A549 (cell line): ENCODE measurements around the gene PHYHIPL.

ENCODE experiments used
- HDAC2 ChIP-seq: fragments of 200-600 bp; sonication (generic); IDR thresholded peaks from 2 replicates; pipeline ENCODE4 v1.6.1; 2016
- MYC ChIP-seq: IDR thresholded peaks from 2 replicates; pipeline ENCODE4 v1.6.1; 2012; ENCODE audit warnings: mild to moderate bottlenecking, inconsistent platforms, low read length, improper control_type of control experiment, borderline replicate concordance
- POLR2A ChIP-seq: IDR thresholded peaks from 2 replicates; pipeline ENCODE4 v1.6.1; 2012; ENCODE audit warnings: mild to moderate bottlenecking, low read length
- REST ChIP-seq: fragments of 200-600 bp; sonication (generic); IDR thresholded peaks from 2 replicates; pipeline ENCODE4 v1.6.1; 2016; ENCODE audit warnings: antibody characterized with exemption, mild to moderate bottlenecking, moderate library complexity
- RNF2 ChIP-seq: fragments of 200-600 bp; sonication (generic); IDR thresholded peaks from 2 replicates; pipeline ENCODE4 v1.6.1; 2016; ENCODE audit warnings: low read depth, mild to moderate bottlenecking, antibody characterized with exemption, moderate library complexity, borderline replicate concordance
- SMC3 ChIP-seq: fragments of >200 bp; sonication (Bioruptor Twin); formaldehyde crosslinking; IDR thresholded peaks from 3 replicates; pipeline ENCODE4 v1.6.1; 2018; ENCODE audit warnings: inconsistent platforms
- TF ChIP-seq, protein P1 (sequence below): fragments of >200 bp; sonication (Bioruptor Twin); formaldehyde crosslinking; IDR thresholded peaks from 3 replicates; pipeline ENCODE4 v1.5.1; 2016

- TF ChIP-seq, protein P1, sequence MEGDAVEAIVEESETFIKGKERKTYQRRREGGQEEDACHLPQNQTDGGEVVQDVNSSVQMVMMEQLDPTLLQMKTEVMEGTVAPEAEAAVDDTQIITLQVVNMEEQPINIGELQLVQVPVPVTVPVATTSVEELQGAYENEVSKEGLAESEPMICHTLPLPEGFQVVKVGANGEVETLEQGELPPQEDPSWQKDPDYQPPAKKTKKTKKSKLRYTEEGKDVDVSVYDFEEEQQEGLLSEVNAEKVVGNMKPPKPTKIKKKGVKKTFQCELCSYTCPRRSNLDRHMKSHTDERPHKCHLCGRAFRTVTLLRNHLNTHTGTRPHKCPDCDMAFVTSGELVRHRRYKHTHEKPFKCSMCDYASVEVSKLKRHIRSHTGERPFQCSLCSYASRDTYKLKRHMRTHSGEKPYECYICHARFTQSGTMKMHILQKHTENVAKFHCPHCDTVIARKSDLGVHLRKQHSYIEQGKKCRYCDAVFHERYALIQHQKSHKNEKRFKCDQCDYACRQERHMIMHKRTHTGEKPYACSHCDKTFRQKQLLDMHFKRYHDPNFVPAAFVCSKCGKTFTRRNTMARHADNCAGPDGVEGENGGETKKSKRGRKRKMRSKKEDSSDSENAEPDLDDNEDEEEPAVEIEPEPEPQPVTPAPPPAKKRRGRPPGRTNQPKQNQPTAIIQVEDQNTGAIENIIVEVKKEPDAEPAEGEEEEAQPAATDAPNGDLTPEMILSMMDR, result no peak
- TF ChIP-seq SMC3 (no peak), REST (no peak), RNF2 (no peak), MYC (no peak), HDAC2 (no peak), POLR2A (no peak)
Observed at GRCh38 chr10:59271160-59271559, 94.7 kb downstream of the PHYHIPL start.
